HG03575 (cell line): Measurements from ENCODE around the gene NEU4.
"Not testable (repeated sequence)": the region's sequence is repeated elsewhere in the genome, so short reads cannot be mapped to it uniquely, and the experiment has no call there.

Experiments
- ATAC-seq: cut with Tn5 transposase; IDR thresholded peaks from one replicate; pipeline ENCODE4 v1.9.1; 2021; ENCODE audit not compliant: unreplicated experiment, insufficient number of reproducible peaks, low FRiP score; ENCODE audit errors: extremely low read depth

Gene NEU4

GRCh38 chr2:241796610-241797138, 12.3 kb upstream of the NEU4 start:
- no peak for ATAC-seq

GRCh38 chr2:241797441-241798080, 11.4 kb upstream of the NEU4 start:
- ATAC-seq, result no peak

- no peak for ATAC-seq
Measured at GRCh38 chr2:241798081-241798630, 10.8 kb upstream of the NEU4 start.

- no peak for ATAC-seq
Measured at GRCh38 chr2:241798631-241799521, 10.1 kb upstream of the NEU4 start.

GRCh38 chr2:241799522-241800197, 9.3 kb upstream of the NEU4 start:
- ATAC-seq, result no peak

GRCh38 chr2:241800198-241800903, 8.6 kb upstream of the NEU4 start:
- not testable (repeated sequence) for ATAC-seq

GRCh38 chr2:241801611-241802420, 7.2 kb upstream of the NEU4 start:
- ATAC-seq, result no peak

- ATAC-seq, result no peak
Measured at GRCh38 chr2:241802421-241803318, 6.3 kb upstream of the NEU4 start.

GRCh38 chr2:241803387-241804325, 5.3 kb upstream of the NEU4 start:
- ATAC-seq, result no peak

- no peak for ATAC-seq
Measured at GRCh38 chr2:241804326-241805229, 4.4 kb upstream of the NEU4 start.

- ATAC-seq, result not testable (repeated sequence)
Measured at GRCh38 chr2:241806217-241806616, 2.8 kb upstream of the NEU4 start.

- no peak for ATAC-seq
Measured at GRCh38 chr2:241808051-241808720, 807 bp upstream of the NEU4 start.

- ATAC-seq, result no peak
Measured at GRCh38 chr2:241809383-241810306, 652 bp downstream of the NEU4 start.
